AG09309 (cell line): ENCODE results near the gene KCND3.

Source experiments
- DNase-seq: peaks from one replicate; pipeline ENCODE4 v3.0.0-alpha.2; 2010; ENCODE audit warnings: low read depth
- H3K4me3 ChIP-seq: 2 replicates; pipeline ENCODE4 v1.5.1; 2011; ENCODE audit warnings: mild to moderate bottlenecking, low read depth, low read length, moderate library complexity; ENCODE audit not compliant: control insufficient read depth
- TF ChIP-seq, protein P1 (sequence below): IDR thresholded peaks from 2 replicates; pipeline ENCODE4 v1.5.1; 2011; ENCODE audit warnings: mild to moderate bottlenecking, low read depth, low read length, inconsistent platforms; ENCODE audit not compliant: insufficient read depth, control insufficient read depth; ENCODE audit errors: missing control alignments

Gene KCND3

DNA sequence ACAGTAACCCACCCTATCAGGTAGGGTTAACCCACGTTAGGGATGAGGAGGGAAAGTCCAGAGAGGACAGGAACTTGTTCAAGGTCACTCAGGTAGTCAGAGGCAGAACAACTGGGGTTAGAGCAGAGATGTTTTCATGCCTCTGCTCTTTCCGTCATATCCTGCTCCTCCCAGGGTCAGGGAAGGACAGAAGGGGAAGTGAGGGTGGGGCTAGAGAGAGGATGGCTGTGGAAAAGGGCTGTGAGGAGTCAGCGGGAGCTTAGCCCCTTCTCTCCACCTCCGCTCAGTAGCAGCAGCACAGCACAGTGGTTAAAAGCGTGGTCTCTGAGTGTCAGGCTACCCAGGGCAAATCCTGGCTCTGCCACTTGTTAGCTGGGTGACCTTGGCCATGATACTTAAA, 197.2 kb downstream of the KCND3 start:
- H3K4me3 ChIP-seq: no peak overlapping the region
- no peak for DNase-seq
- TF ChIP-seq, protein P1, sequence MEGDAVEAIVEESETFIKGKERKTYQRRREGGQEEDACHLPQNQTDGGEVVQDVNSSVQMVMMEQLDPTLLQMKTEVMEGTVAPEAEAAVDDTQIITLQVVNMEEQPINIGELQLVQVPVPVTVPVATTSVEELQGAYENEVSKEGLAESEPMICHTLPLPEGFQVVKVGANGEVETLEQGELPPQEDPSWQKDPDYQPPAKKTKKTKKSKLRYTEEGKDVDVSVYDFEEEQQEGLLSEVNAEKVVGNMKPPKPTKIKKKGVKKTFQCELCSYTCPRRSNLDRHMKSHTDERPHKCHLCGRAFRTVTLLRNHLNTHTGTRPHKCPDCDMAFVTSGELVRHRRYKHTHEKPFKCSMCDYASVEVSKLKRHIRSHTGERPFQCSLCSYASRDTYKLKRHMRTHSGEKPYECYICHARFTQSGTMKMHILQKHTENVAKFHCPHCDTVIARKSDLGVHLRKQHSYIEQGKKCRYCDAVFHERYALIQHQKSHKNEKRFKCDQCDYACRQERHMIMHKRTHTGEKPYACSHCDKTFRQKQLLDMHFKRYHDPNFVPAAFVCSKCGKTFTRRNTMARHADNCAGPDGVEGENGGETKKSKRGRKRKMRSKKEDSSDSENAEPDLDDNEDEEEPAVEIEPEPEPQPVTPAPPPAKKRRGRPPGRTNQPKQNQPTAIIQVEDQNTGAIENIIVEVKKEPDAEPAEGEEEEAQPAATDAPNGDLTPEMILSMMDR: no peak

DNA sequence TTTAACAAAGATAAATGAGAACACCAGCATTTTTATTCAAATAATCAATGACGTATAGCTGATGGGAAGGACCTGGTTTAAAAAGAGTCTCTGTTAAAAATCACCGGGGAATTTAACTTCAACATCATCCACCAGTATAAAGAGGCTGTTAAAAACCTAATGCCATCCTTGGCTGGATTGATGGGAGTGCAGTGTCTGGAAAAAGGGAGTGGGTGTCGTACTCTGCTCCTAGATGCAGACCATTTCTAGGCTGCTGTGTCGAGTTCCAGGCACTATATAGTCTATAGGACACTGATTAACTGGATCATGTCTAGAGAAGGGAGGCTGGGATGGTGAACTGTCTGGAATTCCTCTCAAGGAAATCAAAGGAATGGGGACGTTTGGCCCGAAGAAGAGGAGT, 197.7 kb downstream of the KCND3 start:
- DNase-seq: no peak
- no peak overlapping the region for H3K4me3 ChIP-seq
- TF ChIP-seq, protein P1: no peak

DNA sequence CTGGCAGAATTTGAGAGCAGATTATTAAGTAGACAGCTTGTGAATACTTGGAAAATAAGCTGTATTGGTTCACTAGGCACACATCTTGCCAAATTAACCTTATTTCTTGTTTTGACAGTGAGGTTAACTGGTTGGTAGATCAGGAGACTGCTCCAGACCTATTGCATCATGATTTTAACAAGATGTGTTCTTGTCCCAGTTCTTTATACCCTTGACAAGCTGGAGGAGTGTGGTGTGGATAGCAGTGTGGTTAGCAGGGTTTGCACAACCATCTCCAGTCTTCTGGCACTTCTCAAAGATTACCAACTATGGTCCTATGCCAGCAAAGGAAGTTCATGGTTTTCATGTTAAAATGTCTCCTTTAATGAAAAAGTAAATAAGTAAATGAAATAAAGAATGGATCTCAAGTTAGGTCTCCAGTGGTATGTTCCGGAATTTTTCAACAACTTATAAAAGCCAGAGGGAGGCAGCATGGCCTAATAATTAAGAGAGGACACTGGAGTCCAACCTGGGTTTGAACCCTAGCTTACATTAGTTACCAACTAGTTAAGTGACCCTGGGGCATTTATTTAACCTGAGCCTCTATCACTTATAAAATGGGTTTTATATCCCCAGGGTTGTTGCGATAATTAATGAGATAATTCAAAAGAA, 199.7 kb downstream of the KCND3 start:
- DNase-seq: peak; percentile 88
- no peak overlapping the region for H3K4me3 ChIP-seq
- TF ChIP-seq, protein P1: no peak

- TF ChIP-seq, protein P1: no peak
- DNase-seq: peak; percentile 8
- H3K4me3 ChIP-seq: no peak overlapping the region
These were observed 200.3 kb downstream of the KCND3 start for GRCh38 chr1:111789142-111789541.

DNA sequence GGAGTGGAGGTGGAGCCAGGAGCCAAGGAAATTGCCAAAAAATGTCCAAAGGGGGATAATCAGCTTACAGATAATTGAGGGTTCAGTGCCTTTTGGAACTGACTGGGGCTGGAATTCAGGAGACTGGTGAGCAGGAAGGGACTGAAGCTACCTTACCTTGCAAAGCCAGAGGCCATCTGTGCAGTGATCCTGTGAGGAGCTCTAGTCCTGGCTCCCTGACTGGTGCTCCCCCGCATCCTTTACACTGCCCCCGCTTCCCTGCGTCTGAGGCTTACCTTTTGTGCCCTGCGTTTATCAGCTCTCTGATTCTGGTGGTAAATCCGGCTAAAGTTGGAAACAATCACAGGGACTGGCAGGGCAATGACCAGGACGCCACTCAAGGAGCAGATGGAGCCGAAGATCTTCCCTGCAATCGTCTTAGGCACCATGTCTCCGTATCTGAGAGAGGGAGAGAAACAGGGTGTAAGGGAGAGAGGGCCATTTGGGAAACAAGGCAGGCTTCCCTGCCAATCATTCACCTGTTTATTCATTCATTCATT, 202.7 kb downstream of the KCND3 start:
- no peak for DNase-seq
- H3K4me3 ChIP-seq: no peak overlapping the region
- TF ChIP-seq, protein P1: no peak

- H3K4me3 ChIP-seq: no peak overlapping the region
- no peak for DNase-seq
- TF ChIP-seq, protein P1: no peak
These were observed 205.1 kb downstream of the KCND3 start for GRCh38 chr1:111784273-111784901.
